ENCODE data around the gene PANK2.

- no peak for TF ChIP-seq CTCF (IDR thresholded peaks at IDR 0.05)
- TF ChIP-seq POLR2A (IDR thresholded peaks at IDR 0.05), result no peak
- TF ChIP-seq EP300 (IDR thresholded peaks at IDR 0.05; ENCODE audit: low read depth), result no peak
These were observed 45.7 kb upstream of the PANK2 start for GRCh38 chr20:3843490-3843889.

All from transverse colon (tissue), 3 donors.